Prostate gland (tissue), 2 donors: ENCODE measurements around the gene TRRAP. TPM values are rescaled to one million over a fixed set of nuclear protein-coding genes. Genes with fewer than 3 reads are reported as not detected.

Experiments used
- DNase-seq: peaks from one replicate; pipeline ENCODE4 v3.0.0-alpha.2; 2019; ENCODE audit warnings: low spot score
- H3K27ac ChIP-seq, 2 donors: fragments of 200-600 bp; sonication (generic); 2 replicates each; pipeline ENCODE4 v1.5.1; 2017 to 2019
- H3K27me3 ChIP-seq: fragments of 200-600 bp; sonication (generic); replicated peaks from 2 replicates; pipeline ENCODE4 v1.5.1; 2019; ENCODE audit not compliant: insufficient read depth
- H3K36me3 ChIP-seq, 2 donors: fragments of 200-600 bp; sonication (generic); 1 replicate in 1 of 2; 2 replicates in 1 of 2; pipeline versions ENCODE4 v1.5.1 to v1.8.1; 2017 to 2019
- H3K4me1 ChIP-seq: fragments of 200-600 bp; sonication (generic); replicated peaks from 2 replicates; pipeline ENCODE4 v1.5.1; 2019
- H3K4me3 ChIP-seq, 2 donors: fragments of 200-600 bp; sonication (generic); 2 replicates each; pipeline ENCODE4 v1.5.1; 2017 to 2019
- H3K9me3 ChIP-seq: fragments of 200-600 bp; sonication (generic); 2 replicates; pipeline ENCODE4 v1.5.1; 2017
- POLR2A ChIP-seq: fragments of 450-650 bp; IDR thresholded peaks from one replicate; pipeline ENCODE4 v1.6.1; 2016; ENCODE audit warnings: antibody characterized with exemption, mild to moderate bottlenecking
- POLR2AphosphoS5 ChIP-seq: sonication (generic); formaldehyde crosslinking; IDR thresholded peaks from one replicate; pipeline ENCODE4 v1.6.1; 2017; ENCODE audit warnings: antibody characterized with exemption
- WGBS: methylation state at CpG from one replicate; pipeline ENCODE4 v1.1.5; 2018; 5-methylcytosine and 5-hydroxymethylcytosine counted together
- intact Hi-C: fragments of 100-400 bp; cut with DNase I; formaldehyde crosslinking; loops from one replicate; pipeline ENCODE4 v1.14.2; 2022
- total RNA-seq, 2 donors: library from RNA; depleted of rRNA; stranded (reverse); fragments of >200 nt; gene quantifications; one replicate each; pipeline ENCODE4 v1.1.0, GENCODE V29; 2016
- TF ChIP-seq, protein P1 (sequence below), 4 experiments: fragments of 200-600 bp in 2 of 4; fragments of 450-650 bp in 2 of 4; sonication (generic) in 2 of 4; IDR thresholded peaks; 1 replicate in 3 of 4; 2 replicates in 1 of 4; pipeline ENCODE4 v1.5.1; 2016 to 2019; ENCODE audit warnings: antibody characterized with exemption in 4 of 4, mild to moderate bottlenecking in 2 of 4, moderate library complexity in 2 of 4

Gene TRRAP
- total RNA-seq, 2 donors from 2014 or later: 38.3 to 87.4 TPM

DNA sequence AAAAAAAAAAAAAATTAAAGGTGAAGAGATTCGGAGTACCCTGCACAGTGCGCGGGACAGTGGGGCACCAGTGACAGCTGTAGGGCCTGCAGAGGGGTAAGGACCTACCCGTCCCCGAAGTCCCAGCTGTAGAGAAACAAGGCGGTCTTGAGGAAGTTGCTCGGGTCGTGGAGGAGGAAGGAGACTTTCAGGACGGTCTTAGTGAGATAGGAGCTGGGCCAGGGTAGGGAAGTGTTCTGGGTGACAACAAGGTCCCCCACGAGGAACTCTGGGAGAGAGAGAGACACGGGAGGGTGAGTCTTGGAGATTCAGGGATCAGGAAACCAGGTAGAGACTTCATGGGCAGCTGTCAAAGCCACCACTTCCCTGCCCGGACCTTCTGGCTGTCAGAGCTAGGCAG lies 18.3 kb upstream of the TRRAP start:
- TF ChIP-seq, protein P1, sequence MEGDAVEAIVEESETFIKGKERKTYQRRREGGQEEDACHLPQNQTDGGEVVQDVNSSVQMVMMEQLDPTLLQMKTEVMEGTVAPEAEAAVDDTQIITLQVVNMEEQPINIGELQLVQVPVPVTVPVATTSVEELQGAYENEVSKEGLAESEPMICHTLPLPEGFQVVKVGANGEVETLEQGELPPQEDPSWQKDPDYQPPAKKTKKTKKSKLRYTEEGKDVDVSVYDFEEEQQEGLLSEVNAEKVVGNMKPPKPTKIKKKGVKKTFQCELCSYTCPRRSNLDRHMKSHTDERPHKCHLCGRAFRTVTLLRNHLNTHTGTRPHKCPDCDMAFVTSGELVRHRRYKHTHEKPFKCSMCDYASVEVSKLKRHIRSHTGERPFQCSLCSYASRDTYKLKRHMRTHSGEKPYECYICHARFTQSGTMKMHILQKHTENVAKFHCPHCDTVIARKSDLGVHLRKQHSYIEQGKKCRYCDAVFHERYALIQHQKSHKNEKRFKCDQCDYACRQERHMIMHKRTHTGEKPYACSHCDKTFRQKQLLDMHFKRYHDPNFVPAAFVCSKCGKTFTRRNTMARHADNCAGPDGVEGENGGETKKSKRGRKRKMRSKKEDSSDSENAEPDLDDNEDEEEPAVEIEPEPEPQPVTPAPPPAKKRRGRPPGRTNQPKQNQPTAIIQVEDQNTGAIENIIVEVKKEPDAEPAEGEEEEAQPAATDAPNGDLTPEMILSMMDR (IDR thresholded peaks at IDR 0.05): no peak
- TF ChIP-seq POLR2A (no peak), POLR2AphosphoS5 (no peak)
- H3K4me3 ChIP-seq: no peak overlapping the region
- 73% methylated on average over 12 of the region's 12 CpGs for WGBS
- H3K27me3 ChIP-seq: no peaks in the 10 kb centered on the region
- intact Hi-C loops: no loop called here
- H3K27ac ChIP-seq: no peak overlapping the region
- H3K36me3 ChIP-seq: no peaks in the 10 kb centered on the region
- H3K9me3 ChIP-seq: no peaks in the 10 kb centered on the region
- no peak for DNase-seq
- H3K4me1 ChIP-seq: no peaks in the 10 kb centered on the region

DNA sequence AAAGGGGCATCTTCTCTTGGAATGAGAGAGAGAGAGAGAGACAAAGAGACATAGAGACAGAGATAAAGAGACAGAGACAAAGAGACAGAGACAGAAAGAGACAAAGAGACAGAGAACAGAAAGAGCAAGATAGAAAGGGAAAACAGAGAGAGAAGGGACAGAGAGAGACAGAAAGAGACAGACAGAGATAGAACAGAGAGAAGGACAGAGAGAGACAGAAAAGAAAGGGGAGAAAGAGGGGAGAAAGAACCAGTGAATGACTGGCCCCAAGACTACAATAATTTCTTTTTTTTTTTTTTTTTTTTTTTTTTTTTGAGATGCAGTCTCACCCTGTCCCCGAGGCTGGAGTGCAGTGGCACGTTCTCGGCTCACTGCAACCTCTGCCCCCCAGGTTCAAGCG lies 16.1 kb upstream of the TRRAP start:
- WGBS: 68% methylated on average over 4 of the region's 4 CpGs
- H3K4me3 ChIP-seq: no peak overlapping the region
- no peaks in the 10 kb centered on the region for H3K27me3 ChIP-seq
- TF ChIP-seq POLR2A (no peak), POLR2AphosphoS5 (no peak)
- TF ChIP-seq, protein P1 (IDR thresholded peaks at IDR 0.05): no peak
- H3K36me3 ChIP-seq: no peaks in the 10 kb centered on the region
- no peaks in the 10 kb centered on the region for H3K4me1 ChIP-seq
- intact Hi-C loops: no loop called here
- H3K9me3 ChIP-seq: no peaks in the 10 kb centered on the region
- H3K27ac ChIP-seq: no peak overlapping the region
- DNase-seq: no peak

DNA sequence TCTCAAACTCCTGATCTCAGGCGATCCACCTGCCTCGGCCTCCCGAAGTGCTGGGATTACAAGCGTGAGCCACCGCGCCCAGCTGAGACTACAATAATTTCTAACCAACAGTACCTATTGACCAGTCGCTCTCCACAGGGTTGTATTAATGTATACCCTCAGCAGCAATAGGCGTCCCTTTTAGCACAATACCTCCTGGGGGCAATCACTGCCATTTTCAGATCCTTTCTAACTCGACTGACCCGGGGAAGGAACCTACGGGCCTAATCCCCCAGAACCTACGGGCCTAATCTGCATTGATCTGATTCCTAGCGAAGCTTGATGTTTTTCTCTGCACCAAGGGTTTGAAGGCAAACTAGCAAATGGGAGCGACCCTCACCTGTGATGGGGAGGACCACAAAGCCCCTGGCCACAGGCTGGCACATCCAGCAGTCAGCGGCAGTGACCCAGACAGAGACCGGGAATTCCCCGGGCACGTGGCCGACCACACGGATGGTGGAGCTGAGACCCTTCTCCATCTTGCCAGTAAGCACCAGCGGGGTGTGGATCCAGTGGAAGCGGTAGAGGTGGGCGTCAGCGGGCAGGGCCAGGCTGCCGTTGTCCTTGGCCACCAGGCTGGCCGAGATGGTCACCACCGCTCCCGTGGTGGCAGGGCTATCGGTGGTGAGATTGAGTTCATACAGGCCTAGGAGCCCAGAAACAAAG lies 15.5 kb upstream of the TRRAP start:
- Histone ChIP-seq H3K36me3 (no peaks in the 10 kb centered on the region), H3K27me3 (no peaks in the 10 kb centered on the region), H3K27ac (no peak overlapping the region), H3K9me3 (no peaks in the 10 kb centered on the region), H3K4me1 (no peaks in the 10 kb centered on the region), H3K4me3 (no peak overlapping the region)
- 95% methylated on average over 29 of the region's 29 CpGs for WGBS
- intact Hi-C loops: no loop called here
- DNase-seq: no peak
- TF ChIP-seq POLR2AphosphoS5 (no peak), POLR2A (no peak)
- TF ChIP-seq, protein P1 (IDR thresholded peaks at IDR 0.05): no peak

DNA sequence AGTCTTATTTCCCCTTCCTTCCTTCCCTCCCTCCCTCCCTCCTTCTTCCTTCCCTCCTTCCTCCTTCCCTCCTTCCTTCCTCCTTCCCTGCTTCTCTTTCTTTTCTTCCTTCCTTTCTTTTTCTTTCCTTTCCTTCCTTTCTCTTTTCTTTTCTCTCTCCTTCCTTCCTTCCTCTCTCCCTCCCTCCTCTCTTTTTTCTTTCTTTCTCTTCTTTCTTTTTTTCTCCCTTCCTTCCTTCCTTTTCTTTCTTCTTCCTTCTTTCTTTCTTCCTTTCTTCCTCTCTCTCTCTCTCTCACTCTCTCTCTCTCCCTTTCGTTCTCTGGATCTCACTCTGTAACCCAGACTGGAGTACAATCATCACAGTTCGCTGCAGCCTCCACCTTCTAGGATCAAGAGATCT lies 14.7 kb upstream of the TRRAP start:
- 71% methylated on average over 2 of the region's 2 CpGs for WGBS
- no peak overlapping the region for H3K27ac ChIP-seq
- no peak for TF ChIP-seq POLR2AphosphoS5
- TF ChIP-seq POLR2A: no peak
- TF ChIP-seq, protein P1 (IDR thresholded peaks at IDR 0.05): no peak
- no peaks in the 10 kb centered on the region for H3K27me3 ChIP-seq
- H3K36me3 ChIP-seq: no peaks in the 10 kb centered on the region
- no peak overlapping the region for H3K4me3 ChIP-seq
- DNase-seq: no peak
- no peaks in the 10 kb centered on the region for H3K4me1 ChIP-seq
- H3K9me3 ChIP-seq: no peaks in the 10 kb centered on the region
- intact Hi-C loops: no loop called here
